WTC11 (cell line): ENCODE results near the gene CNTNAP2. TPM values are rescaled to one million over a fixed set of nuclear protein-coding genes. Genes with fewer than 3 reads are reported as not detected.

ENCODE experiments used
- ATAC-seq: fragments of 200-7000 bp; cut with Tn5 transposase; 2 replicates; pipeline ENCODE4 v1.10.0; 2021; ENCODE audit warnings: mild to moderate bottlenecking, moderate library complexity
- CTCF ChIA-PET: fragments of 300-600 bp; sonication (Branson Sonifier 250); formaldehyde crosslinking; loops from one replicate; lab custom pipeline; 2021; ENCODE audit warnings: antibody characterized with exemption; lab: Charles Lee
- POLR2A ChIA-PET: fragments of 350-600 bp; sonication (Branson Sonifier 250); formaldehyde crosslinking; loops from one replicate; lab custom pipeline; 2021; ENCODE audit warnings: antibody characterized with exemption; lab: Charles Lee
- DNase-seq: peaks from one replicate; pipeline ENCODE4 v3.0.0; 2021; ENCODE audit warnings: low spot score
- H3K27ac Mint-ChIP-seq: 2 replicates; pipeline ENCODE4 v1.8.0; 2021; ENCODE audit warnings: mixed read lengths
- H3K27me3 Mint-ChIP-seq: 2 replicates; pipeline ENCODE4 v1.8.0; 2021; ENCODE audit warnings: low read depth, mild to moderate bottlenecking, moderate library complexity, mixed read lengths
- H3K36me3 Mint-ChIP-seq: 2 replicates; pipeline ENCODE4 v1.8.0; 2021; ENCODE audit warnings: mixed read lengths
- H3K4me1 Mint-ChIP-seq: 2 replicates; pipeline ENCODE4 v1.8.0; 2022; ENCODE audit warnings: mixed read lengths
- H3K4me3 Mint-ChIP-seq: 2 replicates; pipeline ENCODE4 v1.8.0; 2021; ENCODE audit warnings: mild to moderate bottlenecking, moderate library complexity, mixed read lengths
- H3K9me3 Mint-ChIP-seq: 2 replicates; pipeline ENCODE4 v1.8.0; 2021; ENCODE audit warnings: mixed read lengths
- ATF1 ChIP-seq: sonication (generic); formaldehyde crosslinking; IDR thresholded peaks from 2 replicates; pipeline ENCODE4 v1.8.1; 2023; ENCODE audit warnings: mild to moderate bottlenecking, moderate library complexity, missing genetic modification reagents
- CREB1 ChIP-seq: sonication (generic); formaldehyde crosslinking; IDR thresholded peaks from 2 replicates; pipeline ENCODE4 v1.8.0; 2023; ENCODE audit warnings: mild to moderate bottlenecking, missing genetic modification reagents
- CREM ChIP-seq: sonication (generic); formaldehyde crosslinking; IDR thresholded peaks from 2 replicates; pipeline ENCODE4 v1.8.1; 2022; ENCODE audit warnings: mild to moderate bottlenecking, missing genetic modification reagents, moderate library complexity
- EMX1 ChIP-seq: fragments of 250-450 bp; sonication (Bioruptor Pico); IDR thresholded peaks from 2 replicates; pipeline ENCODE4 v1.8.0; 2021; ENCODE audit warnings: mild to moderate bottlenecking
- ETV6 ChIP-seq: sonication (generic); formaldehyde crosslinking; IDR thresholded peaks from 2 replicates; pipeline ENCODE4 v1.8.1; 2022; ENCODE audit warnings: mild to moderate bottlenecking, missing genetic modification reagents
- GTF2I ChIP-seq: fragments of 250-450 bp; sonication (Bioruptor Pico); conservative IDR thresholded peaks from 2 replicates; pipeline ENCODE4 v1.4.0; 2021; ENCODE audit warnings: mild to moderate bottlenecking
- MYBL2 ChIP-seq: sonication (generic); formaldehyde crosslinking; IDR thresholded peaks from 2 replicates; pipeline ENCODE4 v1.8.1; 2023; ENCODE audit warnings: mild to moderate bottlenecking, moderate library complexity, missing genetic modification reagents
- NR2C2 ChIP-seq: sonication (generic); formaldehyde crosslinking; IDR thresholded peaks from 2 replicates; pipeline ENCODE4 v1.8.0; 2022; ENCODE audit warnings: mild to moderate bottlenecking, missing genetic modification reagents
- NR3C1 ChIP-seq: sonication (generic); formaldehyde crosslinking; conservative IDR thresholded peaks from 2 replicates; pipeline ENCODE4 v1.8.1; 2023; ENCODE audit warnings: low read depth, mild to moderate bottlenecking, missing genetic modification reagents
- PRRX2 ChIP-seq: fragments of 250-450 bp; sonication (Bioruptor Pico); IDR thresholded peaks from 2 replicates; pipeline ENCODE4 v1.8.0; 2021; ENCODE audit warnings: mild to moderate bottlenecking
- SMAD4 ChIP-seq: sonication (generic); formaldehyde crosslinking; IDR thresholded peaks from 2 replicates; pipeline ENCODE4 v1.8.0; 2022; ENCODE audit warnings: mild to moderate bottlenecking, missing genetic modification reagents
- SOX15 ChIP-seq: fragments of 250-450 bp; sonication (Bioruptor Pico); IDR thresholded peaks from 2 replicates; pipeline ENCODE4 v1.9.0; 2021; ENCODE audit warnings: mild to moderate bottlenecking
- ZNF121 ChIP-seq: sonication (generic); formaldehyde crosslinking; IDR thresholded peaks from 2 replicates; pipeline ENCODE4 v1.8.0; 2023; ENCODE audit warnings: missing genetic modification reagents
- ZNF396 ChIP-seq: fragments of 250-450 bp; sonication (Bioruptor Pico); IDR thresholded peaks from 2 replicates; pipeline ENCODE4 v1.8.0; 2021; ENCODE audit warnings: mild to moderate bottlenecking, moderate library complexity, borderline replicate concordance
- ZNF671 ChIP-seq: fragments of 250-450 bp; sonication (Bioruptor Pico); IDR thresholded peaks from 2 replicates; pipeline ENCODE4 v1.8.0; 2021; ENCODE audit warnings: mild to moderate bottlenecking
- total RNA-seq: library from RNA; stranded (reverse); gene quantifications from 3 replicates; pipeline ENCODE4 v1.2.3, GENCODE V29; 2021
- TF ChIP-seq, protein P1 (sequence below): sonication (generic); formaldehyde crosslinking; IDR thresholded peaks from 2 replicates; pipeline ENCODE4 v1.8.0; 2023; ENCODE audit warnings: missing genetic modification reagents, mild to moderate bottlenecking, borderline replicate concordance
- TF ChIP-seq, protein P2 (sequence below): fragments of 250-450 bp; sonication (Bioruptor Pico); IDR thresholded peaks from 2 replicates; pipeline ENCODE4 v2.1.2; 2022; ENCODE audit warnings: mild to moderate bottlenecking, moderate library complexity
- TF ChIP-seq, protein P3 (sequence below): sonication (generic); formaldehyde crosslinking; conservative IDR thresholded peaks from 2 replicates; pipeline ENCODE4 v1.8.1; 2022; ENCODE audit warnings: mild to moderate bottlenecking, missing genetic modification reagents

The CNTNAP2 gene
- total RNA-seq, 1 experiment from 2014 or later = 63.8 TPM

DNA sequence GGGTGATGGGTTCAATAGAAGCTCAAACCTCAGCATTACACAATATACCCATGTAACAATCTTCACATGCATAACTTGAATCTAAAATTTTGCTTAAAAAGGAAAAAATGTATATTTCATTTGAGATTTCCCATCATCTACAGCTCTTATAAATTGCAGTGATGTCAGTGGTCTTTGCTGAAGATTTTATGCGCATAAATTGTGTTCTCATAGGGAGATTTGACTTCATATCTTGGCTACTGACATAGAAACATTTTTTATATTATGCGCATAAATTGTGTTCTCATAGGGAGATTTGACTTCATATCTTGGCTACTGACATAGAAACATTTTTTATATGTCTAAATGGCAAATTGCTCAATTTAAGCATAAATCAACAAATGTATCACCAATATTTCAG lies 1348.6 kb downstream of the CNTNAP2 start (continued):
- TF ChIP-seq, protein P1, sequence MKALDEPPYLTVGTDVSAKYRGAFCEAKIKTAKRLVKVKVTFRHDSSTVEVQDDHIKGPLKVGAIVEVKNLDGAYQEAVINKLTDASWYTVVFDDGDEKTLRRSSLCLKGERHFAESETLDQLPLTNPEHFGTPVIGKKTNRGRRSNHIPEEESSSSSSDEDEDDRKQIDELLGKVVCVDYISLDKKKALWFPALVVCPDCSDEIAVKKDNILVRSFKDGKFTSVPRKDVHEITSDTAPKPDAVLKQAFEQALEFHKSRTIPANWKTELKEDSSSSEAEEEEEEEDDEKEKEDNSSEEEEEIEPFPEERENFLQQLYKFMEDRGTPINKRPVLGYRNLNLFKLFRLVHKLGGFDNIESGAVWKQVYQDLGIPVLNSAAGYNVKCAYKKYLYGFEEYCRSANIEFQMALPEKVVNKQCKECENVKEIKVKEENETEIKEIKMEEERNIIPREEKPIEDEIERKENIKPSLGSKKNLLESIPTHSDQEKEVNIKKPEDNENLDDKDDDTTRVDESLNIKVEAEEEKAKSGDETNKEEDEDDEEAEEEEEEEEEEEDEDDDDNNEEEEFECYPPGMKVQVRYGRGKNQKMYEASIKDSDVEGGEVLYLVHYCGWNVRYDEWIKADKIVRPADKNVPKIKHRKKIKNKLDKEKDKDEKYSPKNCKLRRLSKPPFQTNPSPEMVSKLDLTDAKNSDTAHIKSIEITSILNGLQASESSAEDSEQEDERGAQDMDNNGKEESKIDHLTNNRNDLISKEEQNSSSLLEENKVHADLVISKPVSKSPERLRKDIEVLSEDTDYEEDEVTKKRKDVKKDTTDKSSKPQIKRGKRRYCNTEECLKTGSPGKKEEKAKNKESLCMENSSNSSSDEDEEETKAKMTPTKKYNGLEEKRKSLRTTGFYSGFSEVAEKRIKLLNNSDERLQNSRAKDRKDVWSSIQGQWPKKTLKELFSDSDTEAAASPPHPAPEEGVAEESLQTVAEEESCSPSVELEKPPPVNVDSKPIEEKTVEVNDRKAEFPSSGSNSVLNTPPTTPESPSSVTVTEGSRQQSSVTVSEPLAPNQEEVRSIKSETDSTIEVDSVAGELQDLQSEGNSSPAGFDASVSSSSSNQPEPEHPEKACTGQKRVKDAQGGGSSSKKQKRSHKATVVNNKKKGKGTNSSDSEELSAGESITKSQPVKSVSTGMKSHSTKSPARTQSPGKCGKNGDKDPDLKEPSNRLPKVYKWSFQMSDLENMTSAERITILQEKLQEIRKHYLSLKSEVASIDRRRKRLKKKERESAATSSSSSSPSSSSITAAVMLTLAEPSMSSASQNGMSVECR (CRISPR knock-in tag) = no peak
- TF ChIP-seq, protein P2, sequence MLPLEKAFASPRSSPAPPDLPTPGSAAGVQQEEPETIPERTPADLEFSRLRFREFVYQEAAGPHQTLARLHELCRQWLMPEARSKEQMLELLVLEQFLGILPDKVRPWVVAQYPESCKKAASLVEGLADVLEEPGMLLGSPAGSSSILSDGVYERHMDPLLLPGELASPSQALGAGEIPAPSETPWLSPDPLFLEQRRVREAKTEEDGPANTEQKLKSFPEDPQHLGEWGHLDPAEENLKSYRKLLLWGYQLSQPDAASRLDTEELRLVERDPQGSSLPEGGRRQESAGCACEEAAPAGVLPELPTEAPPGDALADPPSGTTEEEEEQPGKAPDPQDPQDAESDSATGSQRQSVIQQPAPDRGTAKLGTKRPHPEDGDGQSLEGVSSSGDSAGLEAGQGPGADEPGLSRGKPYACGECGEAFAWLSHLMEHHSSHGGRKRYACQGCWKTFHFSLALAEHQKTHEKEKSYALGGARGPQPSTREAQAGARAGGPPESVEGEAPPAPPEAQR = no peak
- no peak for TF ChIP-seq ZNF121 (CRISPR knock-in tag)
- TF ChIP-seq ETV6 (CRISPR knock-in tag) = no peak
- no peak for TF ChIP-seq ZNF396 (CRISPR knock-in tag)
- no peak for TF ChIP-seq ATF1 (CRISPR knock-in tag)
- TF ChIP-seq CREM = no peak
- TF ChIP-seq SMAD4 (CRISPR knock-in tag) = no peak
- TF ChIP-seq EMX1 (CRISPR knock-in tag) = no peak
- no peak for TF ChIP-seq CREB1 (CRISPR knock-in tag)
- no peak for TF ChIP-seq SOX15 (CRISPR knock-in tag)
- no peak for TF ChIP-seq MYBL2
- no peak for TF ChIP-seq PRRX2 (CRISPR knock-in tag)
- TF ChIP-seq GTF2I (CRISPR knock-in tag) = no peak

DNA sequence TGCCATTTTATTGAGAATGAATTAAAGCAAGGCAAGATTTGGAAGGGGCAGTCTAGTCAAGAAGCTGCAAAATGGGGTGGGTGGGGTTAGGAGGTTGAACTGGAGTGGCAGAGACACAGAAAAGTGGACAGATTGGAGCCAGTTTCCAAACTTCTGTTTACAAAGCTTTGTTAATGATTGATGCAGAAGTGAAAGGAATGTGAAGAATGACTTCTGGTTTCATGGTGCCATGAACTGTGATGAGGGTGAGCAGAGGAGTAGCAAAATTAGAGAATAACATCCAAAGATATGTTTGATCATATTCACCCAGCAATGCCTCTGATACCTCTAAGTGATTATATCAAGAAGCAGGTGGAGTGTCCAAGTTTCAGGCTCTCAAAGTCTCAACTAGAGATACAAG lies 1356.0 kb downstream of the CNTNAP2 start:
- no peak overlapping the region for H3K27ac Mint-ChIP-seq
- POLR2A ChIA-PET = no interaction called here
- no peak for DNase-seq
- H3K9me3 Mint-ChIP-seq = peaks cover 11% of the 10 kb centered on the region
- CTCF ChIA-PET = no interaction called here
- H3K36me3 Mint-ChIP-seq = no peaks in the 10 kb centered on the region
- H3K4me3 Mint-ChIP-seq = no peak overlapping the region
- H3K27me3 Mint-ChIP-seq = no peaks in the 10 kb centered on the region
- no peak for TF ChIP-seq NR3C1 (CRISPR knock-in tag)
- no peak for TF ChIP-seq NR2C2
- TF ChIP-seq, protein P1 (CRISPR knock-in tag) = no peak
- no peak for TF ChIP-seq ZNF671 (CRISPR knock-in tag)
- TF ChIP-seq, protein P3, sequence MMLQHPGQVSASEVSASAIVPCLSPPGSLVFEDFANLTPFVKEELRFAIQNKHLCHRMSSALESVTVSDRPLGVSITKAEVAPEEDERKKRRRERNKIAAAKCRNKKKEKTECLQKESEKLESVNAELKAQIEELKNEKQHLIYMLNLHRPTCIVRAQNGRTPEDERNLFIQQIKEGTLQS (CRISPR knock-in tag) = no peak
- ATAC-seq = no peak
- no peaks in the 10 kb centered on the region for H3K4me1 Mint-ChIP-seq
